Esophagus squamous epithelium (tissue), 5 donors: ENCODE results near the gene FCRLB. TPM values are rescaled to one million over a fixed set of nuclear protein-coding genes. Genes with fewer than 3 reads are reported as not detected.

Source experiments
- DNase-seq: peaks from one replicate; lab custom pipeline; 2025; lab: John Stamatoyannopoulos, UW
- H3K27ac ChIP-seq, 4 donors: fragments of 200-600 bp; sonication (generic); one replicate each; pipeline ENCODE4 v1.5.1; 2016 to 2019; ENCODE audit warnings: mild to moderate bottlenecking in 1 of 4
- H3K27me3 ChIP-seq, 4 donors: fragments of 200-600 bp; sonication (generic); 1 replicate in 3 of 4; 2 replicates in 1 of 4; pipeline versions ENCODE4 v1.5.1 to v1.6.0; 2017 to 2021; ENCODE audit warnings: antibody characterized with exemption in 1 of 4
- H3K36me3 ChIP-seq, 3 donors: fragments of 200-600 bp; sonication (generic); one replicate each; pipeline ENCODE4 v1.5.1; 2016 to 2019
- H3K4me1 ChIP-seq, 3 donors: fragments of 200-600 bp; sonication (generic); one replicate each; pipeline ENCODE4 v1.5.1; 2017 to 2019
- H3K4me3 ChIP-seq, 4 donors: fragments of 200-600 bp; sonication (generic); 1 replicate in 3 of 4; 2 replicates in 1 of 4; pipeline ENCODE4 v1.5.1; 2016 to 2019; ENCODE audit warnings: mild to moderate bottlenecking in 2 of 4, moderate library complexity in 1 of 4
- H3K9me3 ChIP-seq, 3 donors: fragments of 200-600 bp; sonication (generic); one replicate each; pipeline ENCODE4 v1.5.1; 2016 to 2019
- POLR2A ChIP-seq, 4 donors: fragments of 450-650 bp; IDR thresholded peaks; one replicate each; pipeline ENCODE4 v1.6.1; 2017; ENCODE audit warnings: antibody characterized with exemption in 4 of 4, mild to moderate bottlenecking in 4 of 4, moderate library complexity in 3 of 4
- WGBS, 2 donors: methylation state at CpG; one replicate each; pipeline ENCODE4 v1.1.5; 2018; 5-methylcytosine and 5-hydroxymethylcytosine counted together
- intact Hi-C: fragments of 100-400 bp; cut with DNase I; formaldehyde crosslinking; loops from one replicate; pipeline ENCODE4 v1.15.0; 2022
- total RNA-seq, 4 donors: library from RNA; depleted of rRNA; stranded (reverse); fragments of >200 nt; gene quantifications; one replicate each; pipeline ENCODE4 v1.1.0, GENCODE V29; 2016
- TF ChIP-seq, protein P1 (sequence below), 6 experiments: fragments of 450-650 bp in 4 of 6; fragments of 200-600 bp in 2 of 6; sonication (generic) in 2 of 6; IDR thresholded peaks; one replicate each; pipeline ENCODE4 v1.5.1; 2016 to 2019; ENCODE audit warnings: antibody characterized with exemption in 6 of 6, mild to moderate bottlenecking in 4 of 6, moderate library complexity in 4 of 6
- donor health status: DM: yes; HTN: yes; CAD: no.

Gene FCRLB
- total RNA-seq, 4 donors from 2014 or later, result 0.31 to 1.2 (median 0.83) TPM

DNA sequence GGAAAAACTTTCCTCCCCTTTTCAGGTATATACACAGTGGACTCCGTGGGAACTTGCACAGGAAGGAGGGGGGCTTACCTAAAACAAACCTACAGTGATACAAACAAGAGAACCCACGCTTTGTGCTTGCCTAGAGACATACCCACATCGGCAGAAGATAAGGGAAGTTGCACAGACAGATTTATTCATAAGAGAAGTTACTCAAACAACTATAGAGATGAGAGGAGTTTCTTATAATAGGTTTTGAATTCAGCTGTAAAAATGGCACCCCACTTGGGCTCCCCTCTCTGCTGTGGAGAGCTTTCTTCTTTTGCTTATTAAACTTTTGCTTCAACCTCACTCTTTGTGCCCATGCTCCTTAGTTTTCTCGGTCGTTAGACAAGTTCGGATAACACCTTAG lies 26.5 kb downstream of the FCRLB start:
- Histone ChIP-seq H3K9me3 (no peaks in the 10 kb centered on the region), H3K4me1 (peaks cover 0 to 27% (median 17%) of the 10 kb centered on the region in 3 donors), H3K36me3 (peaks cover 0 to 14% (median 4%) of the 10 kb centered on the region in 3 donors), H3K4me3 (no peak overlapping the region), H3K27ac (no peak overlapping the region), H3K27me3 (peaks cover 0 to 15% (median 0%) of the 10 kb centered on the region in 4 donors)
- 41 to 56% methylated on average over 6 of the region's 6 CpGs for WGBS, 2 donors
- no peak for DNase-seq
- intact Hi-C loops, result loop anchor here (10.0 kb wide), 2 partner anchors 183 to 263 kb away; no protein-coding TSS in a partner anchor
- TF ChIP-seq, protein P1, sequence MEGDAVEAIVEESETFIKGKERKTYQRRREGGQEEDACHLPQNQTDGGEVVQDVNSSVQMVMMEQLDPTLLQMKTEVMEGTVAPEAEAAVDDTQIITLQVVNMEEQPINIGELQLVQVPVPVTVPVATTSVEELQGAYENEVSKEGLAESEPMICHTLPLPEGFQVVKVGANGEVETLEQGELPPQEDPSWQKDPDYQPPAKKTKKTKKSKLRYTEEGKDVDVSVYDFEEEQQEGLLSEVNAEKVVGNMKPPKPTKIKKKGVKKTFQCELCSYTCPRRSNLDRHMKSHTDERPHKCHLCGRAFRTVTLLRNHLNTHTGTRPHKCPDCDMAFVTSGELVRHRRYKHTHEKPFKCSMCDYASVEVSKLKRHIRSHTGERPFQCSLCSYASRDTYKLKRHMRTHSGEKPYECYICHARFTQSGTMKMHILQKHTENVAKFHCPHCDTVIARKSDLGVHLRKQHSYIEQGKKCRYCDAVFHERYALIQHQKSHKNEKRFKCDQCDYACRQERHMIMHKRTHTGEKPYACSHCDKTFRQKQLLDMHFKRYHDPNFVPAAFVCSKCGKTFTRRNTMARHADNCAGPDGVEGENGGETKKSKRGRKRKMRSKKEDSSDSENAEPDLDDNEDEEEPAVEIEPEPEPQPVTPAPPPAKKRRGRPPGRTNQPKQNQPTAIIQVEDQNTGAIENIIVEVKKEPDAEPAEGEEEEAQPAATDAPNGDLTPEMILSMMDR (IDR thresholded peaks at IDR 0.05), result no peak
- TF ChIP-seq POLR2A (IDR thresholded peaks at IDR 0.05), result no peak

DNA sequence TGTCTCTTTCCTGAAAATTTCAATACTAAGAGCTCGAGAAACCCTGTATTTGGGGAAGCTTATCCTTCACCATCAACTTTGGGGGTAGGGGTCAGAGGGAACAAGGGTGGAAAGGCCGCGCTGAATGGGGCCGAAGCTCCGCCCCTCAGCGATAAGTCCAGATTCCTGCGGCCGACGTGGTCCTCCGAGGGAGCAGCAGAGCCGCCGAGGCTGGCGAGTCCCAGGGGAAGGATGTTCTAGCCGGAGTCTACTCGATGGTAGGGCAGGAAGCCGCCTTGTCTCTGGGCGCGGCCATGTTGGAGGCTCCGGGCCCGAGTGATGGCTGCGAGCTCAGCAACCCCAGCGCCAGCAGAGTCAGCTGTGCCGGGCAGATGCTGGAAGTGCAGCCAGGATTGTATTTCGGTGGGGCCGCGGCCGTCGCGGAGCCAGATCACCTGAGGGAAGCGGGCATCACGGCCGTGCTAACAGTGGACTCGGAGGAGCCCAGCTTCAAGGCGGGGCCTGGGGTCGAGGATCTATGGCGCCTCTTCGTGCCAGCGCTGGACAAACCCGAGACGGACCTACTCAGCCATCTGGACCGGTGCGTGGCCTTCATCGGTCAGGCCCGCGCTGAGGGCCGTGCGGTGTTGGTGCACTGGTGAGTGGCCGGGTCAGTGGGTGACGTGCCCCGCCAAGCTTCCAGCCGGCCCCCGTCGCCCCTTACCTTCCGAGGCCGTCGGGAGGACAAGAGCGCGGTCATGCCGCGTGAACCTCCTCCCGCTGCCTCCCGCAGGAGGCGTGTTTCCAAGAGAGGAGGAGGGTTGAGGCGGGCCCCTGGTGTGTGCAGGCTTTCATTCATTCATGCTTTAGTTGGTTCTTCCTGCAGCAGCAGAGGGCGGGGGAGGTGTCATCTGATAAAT lies 28.4 kb downstream of the FCRLB start, which contains the start of gene DUSP12:
TSS of gene DUSP12 (plus strand) at position 278 of the 899 bp plus-strand sequence. CDS start at position 294, 16 bp downstream.
- peak; percentile 61 for DNase-seq
- H3K9me3 ChIP-seq, result no peaks in the 10 kb centered on the region
- peaks cover 0 to 15% (median 0%) of the 10 kb centered on the region in 4 donors for H3K27me3 ChIP-seq
- peak within 1 kb of the TSS; percentile 90 to 100 (median 96) for H3K4me3 ChIP-seq
- intact Hi-C loops, result loop anchor here (10.0 kb wide), 2 partner anchors 185 to 265 kb away; no protein-coding TSS in a partner anchor
- peaks cover 0 to 27% (median 17%) of the 10 kb centered on the region in 3 donors for H3K4me1 ChIP-seq
- WGBS, 2 donors, result 0% methylated on average over 1 to 10 of the region's 65 CpGs
- H3K36me3 ChIP-seq, result peaks cover 4 to 33% (median 9%) of the 10 kb centered on the region in 3 donors
- TF ChIP-seq, protein P1 (IDR thresholded peaks at IDR 0.05), result peak in 1 of 6 experiments; percentile 7
- TF ChIP-seq POLR2A (IDR thresholded peaks at IDR 0.05), result peak in 2 of 4 donors; percentile 18 to 49
- H3K27ac ChIP-seq, result peak within 1 kb of the TSS; percentile 90 to 97 (median 94)

DNA sequence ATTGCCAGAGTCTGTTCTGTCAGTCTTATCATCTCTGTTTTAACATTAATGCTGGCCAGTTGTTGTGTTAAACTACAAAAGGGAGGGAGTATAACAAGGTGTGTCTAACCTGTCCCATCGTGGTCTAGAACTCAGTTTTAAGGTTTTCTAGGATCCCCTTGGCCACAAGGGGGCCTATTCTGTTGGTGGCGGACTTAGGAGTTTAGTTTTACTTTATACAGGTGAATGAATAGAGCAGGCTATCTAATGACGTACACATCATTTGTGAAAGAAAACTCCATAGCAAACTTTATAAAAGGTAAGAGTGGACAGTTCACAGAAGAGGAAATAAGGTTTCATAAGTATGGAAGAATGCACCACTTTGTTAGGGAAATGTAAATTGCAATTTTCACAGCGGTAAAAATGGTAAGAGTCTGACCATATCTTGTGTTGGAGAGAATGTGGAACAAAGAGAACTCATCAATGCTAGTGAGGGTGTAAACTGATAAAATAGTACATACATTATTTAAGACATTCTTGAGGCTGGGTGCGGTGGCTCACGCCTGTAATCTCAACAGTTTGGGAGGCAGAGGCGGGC lies 42.3 kb downstream of the FCRLB start:
- intact Hi-C loops, result no loop called here
- H3K9me3 ChIP-seq, result no peaks in the 10 kb centered on the region
- no peak for DNase-seq
- peaks cover 0 to 13% (median 0%) of the 10 kb centered on the region in 3 donors for H3K36me3 ChIP-seq
- H3K4me1 ChIP-seq, result peaks cover 0 to 24% (median 14%) of the 10 kb centered on the region in 3 donors
- H3K27ac ChIP-seq, result no peak overlapping the region
- TF ChIP-seq POLR2A (IDR thresholded peaks at IDR 0.05), result no peak
- TF ChIP-seq, protein P1 (IDR thresholded peaks at IDR 0.05), result peak in 5 of 6 experiments; percentile 21 to 50 (median 29)
- H3K4me3 ChIP-seq, result no peak overlapping the region
- WGBS, 2 donors, result 64 to 70% methylated on average over 7 of the region's 7 CpGs
- H3K27me3 ChIP-seq, result no peaks in the 10 kb centered on the region

DNA sequence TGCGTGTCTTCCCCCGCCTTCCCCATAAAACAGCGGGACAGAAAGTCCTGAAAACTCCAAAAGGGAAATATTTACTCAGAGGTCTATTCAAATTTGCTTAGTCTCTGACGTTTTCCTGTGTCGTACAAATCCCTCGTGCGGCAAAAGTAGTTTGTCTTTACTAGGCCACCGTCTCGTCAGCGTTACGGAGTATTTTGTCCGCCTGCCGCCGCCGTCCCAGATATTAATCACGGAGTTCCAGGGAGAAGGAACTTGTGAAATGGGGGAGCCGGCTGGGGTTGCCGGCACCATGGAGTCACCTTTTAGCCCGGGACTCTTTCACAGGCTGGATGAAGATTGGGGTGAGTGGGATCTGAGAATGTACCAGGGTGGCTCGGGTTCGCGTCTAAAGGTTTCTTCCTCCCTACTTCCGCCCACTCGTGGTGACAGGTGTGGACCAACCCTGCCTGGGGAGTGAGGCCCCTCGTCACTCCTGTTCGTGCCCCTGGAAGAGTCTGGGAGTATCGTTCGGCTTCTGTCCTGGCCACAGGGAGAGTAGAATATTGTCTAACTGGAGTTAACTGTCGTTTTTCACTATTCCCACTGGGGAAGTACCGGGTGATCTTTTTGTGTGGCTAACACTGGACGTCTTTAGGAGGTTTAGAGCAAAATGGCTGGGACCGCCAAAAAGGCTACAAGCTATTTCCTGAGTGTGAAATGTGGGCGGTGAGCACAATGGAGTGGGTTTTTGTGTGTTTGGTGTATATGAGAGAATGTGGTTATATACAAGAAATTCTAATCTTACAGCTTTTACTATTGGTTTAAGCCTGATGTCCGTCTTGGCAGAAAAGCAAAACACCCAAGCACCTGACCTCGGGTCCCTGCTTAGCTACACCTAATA lies 45.0 kb downstream of the FCRLB start, which contains the start of gene ATF6:
TSS of gene ATF6 (plus strand) at position 219 of the 880 bp plus-strand sequence. CDS start at position 260, 41 bp downstream.
- intact Hi-C loops, result no loop called here
- Histone ChIP-seq H3K4me3 (peak within 1 kb of the TSS; percentile 61 to 85 (median 76)), H3K36me3 (no peaks in the 10 kb centered on the region), H3K4me1 (peaks cover 0 to 49% (median 14%) of the 10 kb centered on the region in 3 donors), H3K27ac (peak within 1 kb of the TSS; percentile 87 to 92 (median 91)), H3K9me3 (no peaks in the 10 kb centered on the region), H3K27me3 (no peaks in the 10 kb centered on the region)
- no peak for DNase-seq
- peak in 3 of 4 donors; percentile 27 to 80 (median 80) for TF ChIP-seq POLR2A (IDR thresholded peaks at IDR 0.05)
- TF ChIP-seq, protein P1 (IDR thresholded peaks at IDR 0.05), result peak in 2 of 6 experiments; percentile 16 to 25
- WGBS, 2 donors, result 1% methylated on average over 17 to 32 of the region's 35 CpGs
